GM21786 (cell line): ENCODE data around the gene SPRR1B.
"Not testable (repeated sequence)": the region's sequence is repeated elsewhere in the genome, so short reads cannot be mapped to it uniquely, and the experiment has no call there.

Experiments used
- ATAC-seq: cut with Tn5 transposase; IDR thresholded peaks from one replicate; pipeline ENCODE4 v1.9.1; 2021; ENCODE audit not compliant: unreplicated experiment

Gene SPRR1B, protein sequence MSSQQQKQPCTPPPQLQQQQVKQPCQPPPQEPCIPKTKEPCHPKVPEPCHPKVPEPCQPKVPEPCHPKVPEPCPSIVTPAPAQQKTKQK

DNA sequence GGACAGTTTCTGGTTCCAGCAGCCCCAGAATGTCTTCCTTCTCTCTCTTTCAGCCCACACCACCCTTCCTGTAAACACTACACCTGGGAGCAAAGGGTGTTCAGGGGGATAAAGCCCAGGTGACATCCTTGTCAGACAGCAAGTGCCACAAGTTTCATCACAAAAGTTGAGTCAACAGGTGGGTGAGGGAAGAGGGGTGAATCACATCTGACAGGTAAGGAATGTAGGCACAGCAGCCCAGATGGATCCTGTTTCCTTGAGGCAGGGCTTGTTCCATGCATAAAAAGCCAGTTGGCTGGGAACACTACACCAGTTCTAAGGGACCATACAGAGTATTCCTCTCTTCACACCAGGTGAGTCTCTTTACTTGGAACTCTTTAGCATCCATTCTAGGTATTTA lies at the start of gene SPRR1B:
Gene SPRR1B (plus strand): TSS at position 309 of the 400 bp plus-strand sequence. CDS start 1,143 bp downstream, outside the sequence.
- no peak for ATAC-seq

GRCh38 chr1:152982076-152982475 lies 48.9 kb upstream of the SPRR1B start:
- no peak for ATAC-seq

- ATAC-seq: no peak
These were observed 47.8 kb upstream of the SPRR1B start for GRCh38 chr1:152983234-152983633.

- no peak for ATAC-seq
These were observed 47.3 kb upstream of the SPRR1B start, which contains the start of gene SPRR1A for GRCh38 chr1:152983743-152984142. TSS of gene SPRR1A (plus strand) at chr1:152984081. CDS start at chr1:152985231, 1,150 bp downstream.

DNA sequence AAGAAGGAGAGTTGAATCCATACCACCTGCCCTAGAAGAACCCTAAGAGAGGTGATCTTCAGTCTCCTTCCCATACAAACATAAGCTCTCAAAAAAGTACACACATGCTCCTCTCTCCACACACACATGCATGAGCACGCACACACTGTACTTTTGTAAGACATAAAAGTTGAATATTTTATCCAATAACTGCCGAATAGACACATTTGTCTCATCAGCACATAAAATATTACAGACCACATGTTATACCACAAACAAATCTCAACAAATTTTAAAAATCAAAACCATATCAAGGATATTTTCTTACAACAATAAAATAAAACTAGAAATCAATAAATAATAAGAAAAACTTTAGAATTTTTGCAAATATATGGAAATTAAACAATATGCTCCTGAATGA lies 44.4 kb upstream of the SPRR1B start:
- no peak for ATAC-seq

- no peak for ATAC-seq
These were observed 37.8 kb upstream of the SPRR1B start for GRCh38 chr1:152993186-152993585.

GRCh38 chr1:152995842-152996241 lies 35.2 kb upstream of the SPRR1B start:
- no peak for ATAC-seq

GRCh38 chr1:152996633-152997400 lies 34.2 kb upstream of the SPRR1B start:
- no peak for ATAC-seq

DNA sequence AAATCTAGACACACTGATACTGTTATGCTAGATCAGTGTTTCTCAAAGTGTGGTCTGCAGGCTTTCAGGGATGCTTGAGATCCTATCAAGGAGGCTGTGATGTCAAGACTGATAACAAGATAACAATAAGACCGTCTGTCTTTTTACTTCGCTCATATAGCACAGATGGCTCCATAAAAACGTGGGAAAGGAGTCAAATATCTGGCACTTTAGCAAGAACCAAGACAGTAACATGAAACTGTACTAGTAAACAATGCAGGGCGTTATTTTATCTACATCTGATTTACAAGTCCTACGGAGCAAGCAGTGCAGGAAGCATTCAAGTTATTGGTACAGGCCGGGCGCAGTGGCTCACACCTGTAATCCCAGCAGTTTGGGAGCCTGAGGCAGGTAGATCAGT lies 33.1 kb upstream of the SPRR1B start:
- no peak for ATAC-seq

- no peak for ATAC-seq
These were observed 32.5 kb upstream of the SPRR1B start for GRCh38 chr1:152998476-152998875.

DNA sequence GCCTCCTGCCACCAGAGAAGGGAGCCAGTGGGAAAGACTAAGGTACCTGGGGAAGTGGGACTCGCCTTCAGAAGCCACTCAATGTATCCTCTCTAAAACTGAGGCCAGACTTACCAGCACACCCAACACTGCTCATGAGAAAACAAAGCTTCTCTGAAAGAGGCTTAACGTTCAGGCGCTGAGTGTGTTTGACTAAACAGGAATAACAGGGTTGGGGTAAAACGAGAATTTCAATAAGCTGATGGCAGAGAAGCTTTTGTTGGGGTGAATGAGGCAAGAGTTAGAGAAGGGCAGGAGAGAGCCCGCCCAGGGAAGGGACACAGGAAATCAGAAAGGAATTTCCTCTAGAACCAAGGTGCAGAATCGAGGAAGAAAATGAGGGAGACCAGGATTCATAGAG lies 31.2 kb upstream of the SPRR1B start:
- ATAC-seq: no peak

DNA sequence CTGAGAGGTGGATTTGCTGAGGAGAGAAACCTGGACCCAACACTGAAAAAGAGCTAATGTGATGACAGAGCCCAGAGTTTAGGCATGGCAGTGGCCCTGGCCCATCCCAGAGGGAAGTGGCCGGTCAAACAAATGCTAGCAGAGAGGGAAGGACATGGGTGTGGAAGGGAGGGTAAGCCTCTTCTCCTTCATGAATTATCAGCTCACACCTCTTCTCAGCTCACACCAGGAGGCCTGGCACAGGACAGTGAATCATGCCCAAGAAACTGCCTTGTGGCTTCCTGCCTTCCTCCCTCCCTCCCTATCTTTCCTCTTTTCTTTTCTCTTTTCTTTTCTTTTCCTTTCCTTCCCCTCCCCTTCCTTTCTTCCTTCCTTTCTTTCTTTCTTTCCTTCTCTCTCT lies 30.7 kb upstream of the SPRR1B start:
- ATAC-seq: no peak

DNA sequence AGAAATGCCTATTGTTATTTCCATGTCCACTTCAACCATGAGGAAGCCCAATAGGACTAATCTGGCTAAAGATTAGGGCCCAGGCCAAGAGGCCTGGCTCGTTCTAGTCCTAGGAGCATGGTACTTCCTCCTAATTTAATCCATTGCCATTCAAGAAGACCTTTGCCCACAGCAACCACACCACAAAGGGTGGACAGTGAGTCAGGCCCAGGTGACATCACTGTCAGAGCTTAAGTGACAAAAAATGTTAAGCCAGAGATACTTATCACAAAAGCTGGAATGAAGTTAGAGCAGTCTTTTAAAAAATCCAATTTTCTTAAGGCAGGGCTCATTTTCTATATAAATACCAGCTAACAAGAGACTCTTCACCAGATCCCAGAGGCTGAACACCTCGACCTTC lies 29.6 kb upstream of the SPRR1B start, which contains the start of gene SPRR3:
Gene SPRR3 (plus strand): TSS at position 368 of the 400 bp plus-strand sequence. CDS start 1,272 bp downstream, outside the sequence.
- ATAC-seq: no peak

GRCh38 chr1:153011235-153011758 lies 19.7 kb upstream of the SPRR1B start:
- ATAC-seq: not testable (repeated sequence)

DNA sequence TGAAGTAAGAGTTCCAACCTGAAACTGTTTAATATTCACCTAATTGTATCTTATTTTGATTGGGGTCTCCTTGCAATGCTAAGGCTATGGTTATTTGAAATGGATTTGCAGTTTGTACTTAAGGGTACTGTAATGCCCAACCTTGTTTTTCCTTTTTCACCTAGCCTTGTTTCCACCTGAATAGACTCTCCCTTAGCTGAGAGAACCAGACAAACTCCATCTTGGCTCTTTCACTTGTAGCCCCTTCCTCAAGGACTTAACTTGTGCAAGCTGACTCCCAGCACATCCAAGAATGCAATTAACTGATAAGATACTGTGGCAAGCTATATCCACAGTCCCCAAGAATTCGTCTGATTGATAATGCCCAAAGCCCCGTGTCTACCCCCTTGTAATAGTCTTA lies 9.2 kb upstream of the SPRR1B start:
- not testable (repeated sequence) for ATAC-seq

- ATAC-seq: not testable (repeated sequence)
These were observed 8.7 kb upstream of the SPRR1B start for GRCh38 chr1:153022340-153022739.

GRCh38 chr1:153023109-153023508 lies 7.9 kb upstream of the SPRR1B start:
- no peak for ATAC-seq

- no peak for ATAC-seq
These were observed 6.6 kb upstream of the SPRR1B start for GRCh38 chr1:153024413-153024812.

DNA sequence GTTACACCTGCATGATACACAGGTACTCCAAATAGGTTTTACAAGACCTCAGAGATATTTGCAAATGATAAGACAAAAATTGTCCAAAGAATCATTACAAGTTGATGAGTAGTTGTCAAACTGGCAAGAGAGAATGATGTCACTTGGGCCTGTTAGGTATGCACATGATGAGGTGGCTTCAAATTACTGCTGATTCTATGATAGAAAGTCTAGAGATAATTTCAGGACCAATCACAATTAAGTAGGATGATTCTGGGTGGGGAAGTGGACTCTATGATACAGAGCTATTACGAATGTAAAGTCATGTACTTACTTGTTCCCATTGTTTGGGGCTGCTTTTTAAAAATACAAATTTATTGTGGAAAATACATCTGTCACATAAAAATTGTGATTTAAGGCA lies 5.2 kb upstream of the SPRR1B start:
- ATAC-seq: no peak

DNA sequence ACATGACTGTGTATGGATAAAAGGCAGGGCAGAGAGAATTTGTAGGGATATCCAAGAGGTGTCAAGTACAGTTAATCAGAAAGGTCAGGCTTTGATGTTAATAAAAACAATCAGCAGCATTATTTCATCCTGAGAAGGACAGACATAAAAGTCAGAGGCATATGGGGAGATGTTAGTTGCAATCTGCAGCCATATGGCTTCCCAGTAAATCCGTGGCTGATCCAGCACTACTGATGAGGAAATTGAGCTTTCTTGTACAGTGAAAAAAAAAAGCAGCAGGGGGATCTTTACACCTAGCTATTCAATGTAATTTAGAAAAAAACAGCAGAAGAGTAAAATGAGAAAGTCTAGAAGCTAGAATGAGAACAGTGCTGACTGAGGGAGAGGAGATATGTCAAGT lies 2.2 kb upstream of the SPRR1B start:
- ATAC-seq: no peak

GRCh38 chr1:153032073-153032472 lies 1.1 kb downstream of the SPRR1B start:
- no peak for ATAC-seq

DNA sequence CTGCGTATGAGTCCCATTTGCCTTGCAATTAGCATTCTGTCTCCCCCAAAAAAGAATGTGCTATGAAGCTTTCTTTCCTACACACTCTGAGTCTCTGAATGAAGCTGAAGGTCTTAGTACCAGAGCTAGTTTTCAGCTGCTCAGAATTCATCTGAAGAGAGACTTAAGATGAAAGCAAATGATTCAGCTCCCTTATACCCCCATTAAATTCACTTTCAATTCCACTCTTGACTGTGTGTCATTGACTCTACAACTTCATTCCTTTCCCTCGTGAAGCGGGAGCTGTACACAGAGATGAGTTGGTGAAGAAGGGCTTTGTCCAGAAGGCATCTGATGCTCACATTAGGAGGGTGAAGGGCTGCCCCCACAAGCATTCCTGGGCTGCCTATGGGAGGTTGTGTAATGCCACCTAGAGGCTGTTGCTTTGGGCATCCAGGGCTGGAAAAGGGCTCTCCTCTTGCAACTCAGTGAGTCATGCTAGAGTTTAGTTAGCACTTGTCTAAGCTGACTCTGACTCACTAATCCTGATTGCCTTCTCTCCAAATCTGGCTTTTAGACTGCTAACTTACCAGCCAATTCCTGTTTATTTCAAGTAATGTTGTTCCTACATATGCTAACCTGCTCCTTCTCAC lies 1.8 kb downstream of the SPRR1B start:
- no peak for ATAC-seq
